OCI-LY1 (cell line): ENCODE data around the gene LRRC3C.

ENCODE experiments used
- EZH2 ChIP-seq: fragments of 200-600 bp; sonication (generic), shearing (Covaris generic); IDR thresholded peaks from 2 replicates; pipeline ENCODE4 v1.8.0; 2017; ENCODE audit warnings: borderline replicate concordance, mixed run types, mild to moderate bottlenecking, antibody characterized with exemption, low read length, moderate library complexity, mixed read lengths
- TF ChIP-seq, protein P1 (sequence below): fragments of 200-600 bp; sonication (generic), shearing (Covaris generic); IDR thresholded peaks from 2 replicates; pipeline ENCODE4 v1.5.1; 2017; ENCODE audit warnings: mild to moderate bottlenecking, antibody characterized with exemption, low read length, moderate library complexity, mixed read lengths

GRCh38 chr17:39927101-39927928 lies at the start of gene LRRC3C, which contains the start of gene ORMDL3:
- TF ChIP-seq, protein P1, sequence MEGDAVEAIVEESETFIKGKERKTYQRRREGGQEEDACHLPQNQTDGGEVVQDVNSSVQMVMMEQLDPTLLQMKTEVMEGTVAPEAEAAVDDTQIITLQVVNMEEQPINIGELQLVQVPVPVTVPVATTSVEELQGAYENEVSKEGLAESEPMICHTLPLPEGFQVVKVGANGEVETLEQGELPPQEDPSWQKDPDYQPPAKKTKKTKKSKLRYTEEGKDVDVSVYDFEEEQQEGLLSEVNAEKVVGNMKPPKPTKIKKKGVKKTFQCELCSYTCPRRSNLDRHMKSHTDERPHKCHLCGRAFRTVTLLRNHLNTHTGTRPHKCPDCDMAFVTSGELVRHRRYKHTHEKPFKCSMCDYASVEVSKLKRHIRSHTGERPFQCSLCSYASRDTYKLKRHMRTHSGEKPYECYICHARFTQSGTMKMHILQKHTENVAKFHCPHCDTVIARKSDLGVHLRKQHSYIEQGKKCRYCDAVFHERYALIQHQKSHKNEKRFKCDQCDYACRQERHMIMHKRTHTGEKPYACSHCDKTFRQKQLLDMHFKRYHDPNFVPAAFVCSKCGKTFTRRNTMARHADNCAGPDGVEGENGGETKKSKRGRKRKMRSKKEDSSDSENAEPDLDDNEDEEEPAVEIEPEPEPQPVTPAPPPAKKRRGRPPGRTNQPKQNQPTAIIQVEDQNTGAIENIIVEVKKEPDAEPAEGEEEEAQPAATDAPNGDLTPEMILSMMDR, result no peak
- no peak for TF ChIP-seq EZH2
